HG03432 (cell line): ENCODE measurements around the gene AMER2.

Experiments
- ATAC-seq: cut with Tn5 transposase; IDR thresholded peaks from one replicate; pipeline ENCODE4 v1.9.1; 2021; ENCODE audit warnings: mild to moderate bottlenecking, moderate library complexity; ENCODE audit not compliant: unreplicated experiment

AMER2 gene, protein sequence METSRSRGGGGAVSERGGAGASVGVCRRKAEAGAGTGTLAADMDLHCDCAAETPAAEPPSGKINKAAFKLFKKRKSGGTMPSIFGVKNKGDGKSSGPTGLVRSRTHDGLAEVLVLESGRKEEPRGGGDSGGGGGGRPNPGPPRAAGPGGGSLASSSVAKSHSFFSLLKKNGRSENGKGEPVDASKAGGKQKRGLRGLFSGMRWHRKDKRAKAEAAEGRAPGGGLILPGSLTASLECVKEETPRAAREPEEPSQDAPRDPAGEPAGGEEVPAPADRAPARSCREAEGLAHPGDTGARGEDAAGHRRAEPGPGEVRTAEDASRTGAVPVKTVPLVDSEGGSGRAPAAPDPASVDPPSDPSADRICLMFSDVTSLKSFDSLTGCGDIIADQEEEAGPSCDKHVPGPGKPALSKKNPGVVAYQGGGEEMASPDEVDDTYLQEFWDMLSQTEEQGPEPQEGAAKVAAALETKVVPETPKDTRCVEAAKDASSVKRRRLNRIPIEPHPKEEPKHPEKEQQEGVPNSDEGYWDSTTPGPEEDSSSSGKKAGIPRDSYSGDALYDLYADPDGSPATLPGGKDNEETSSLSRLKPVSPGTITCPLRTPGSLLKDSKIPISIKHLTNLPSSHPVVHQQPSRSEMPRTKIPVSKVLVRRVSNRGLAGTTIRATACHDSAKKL

GRCh38 chr13:25171517-25172302, at the start of gene AMER2:
Gene AMER2, minus strand, starts transcription at chr13:25172288. Its CDS starts 669 bp downstream, at chr13:25171619.
- peak; percentile 53 for ATAC-seq

DNA sequence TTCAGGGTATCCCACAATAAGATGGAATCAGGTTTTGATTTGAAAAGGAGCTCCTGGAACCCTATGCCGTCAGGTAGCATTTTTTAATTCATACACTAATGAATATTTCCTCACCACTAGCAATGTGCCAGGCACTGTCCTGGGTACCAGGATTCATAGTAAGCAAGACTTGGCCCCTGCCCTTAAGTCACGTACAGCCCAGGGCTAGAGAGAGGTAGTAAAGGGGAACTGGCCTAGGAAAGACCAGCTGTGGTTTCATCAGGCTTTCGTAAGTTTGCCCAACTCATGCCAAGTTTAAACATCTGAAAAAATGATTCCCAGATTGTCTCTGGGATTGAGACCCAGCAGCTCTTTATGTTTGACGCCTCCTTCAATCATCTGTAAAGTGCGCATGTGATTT, 45.9 kb upstream of the AMER2 start:
- no peak for ATAC-seq

GRCh38 chr13:25217023-25217885, 45.2 kb upstream of the AMER2 start:
- no peak for ATAC-seq

DNA sequence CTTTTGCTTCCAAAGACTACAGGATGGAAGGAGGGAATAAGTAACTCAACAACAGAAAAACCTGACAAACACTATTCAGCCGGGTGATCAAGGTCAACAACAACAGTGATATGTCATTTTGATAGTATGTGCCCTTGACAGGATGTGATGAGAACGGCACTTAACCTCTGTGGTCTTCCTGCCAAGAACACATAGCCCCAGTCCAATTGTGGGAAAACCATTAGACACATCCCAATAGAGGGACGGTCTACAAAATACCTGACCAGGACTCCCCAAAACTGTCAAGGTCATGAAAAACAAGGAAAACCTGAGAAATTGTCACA, 43.1 kb upstream of the AMER2 start:
- ATAC-seq: no peak

DNA sequence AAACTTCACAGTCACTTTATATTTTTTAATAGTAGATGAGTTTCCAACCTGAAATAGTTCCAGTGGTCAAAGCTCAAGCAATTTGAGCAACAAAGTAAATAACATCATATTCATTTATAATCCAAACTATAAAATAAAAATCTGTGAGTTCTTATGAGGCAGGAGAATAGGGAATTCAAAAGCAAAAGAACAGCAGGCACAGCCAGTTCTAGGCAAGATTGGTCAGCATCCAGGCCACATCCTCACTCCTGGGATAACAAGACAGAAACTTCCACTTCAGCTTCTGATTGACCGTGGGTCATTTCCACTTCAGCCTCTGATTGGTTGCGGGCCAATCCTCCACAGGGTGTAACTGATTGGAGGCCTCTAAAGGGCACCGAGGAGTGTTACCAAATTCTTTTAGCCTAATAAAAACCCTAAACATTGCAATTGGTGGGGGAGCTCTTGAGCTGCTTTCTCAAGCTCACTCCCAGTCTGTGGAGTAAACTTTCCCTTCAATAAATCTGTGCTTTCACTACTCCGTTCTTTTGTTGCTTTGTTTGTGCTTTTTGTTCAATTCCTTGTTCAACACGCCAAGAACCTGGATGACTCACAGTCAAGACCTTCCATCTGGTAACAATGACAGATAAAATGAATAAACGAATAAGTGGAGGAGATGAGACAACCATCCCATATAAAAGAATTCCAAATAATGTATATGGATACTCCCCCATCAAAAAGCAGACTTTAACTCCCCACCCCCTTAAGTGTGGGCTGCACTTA, 42.6 kb upstream of the AMER2 start:
- no peak for ATAC-seq

DNA sequence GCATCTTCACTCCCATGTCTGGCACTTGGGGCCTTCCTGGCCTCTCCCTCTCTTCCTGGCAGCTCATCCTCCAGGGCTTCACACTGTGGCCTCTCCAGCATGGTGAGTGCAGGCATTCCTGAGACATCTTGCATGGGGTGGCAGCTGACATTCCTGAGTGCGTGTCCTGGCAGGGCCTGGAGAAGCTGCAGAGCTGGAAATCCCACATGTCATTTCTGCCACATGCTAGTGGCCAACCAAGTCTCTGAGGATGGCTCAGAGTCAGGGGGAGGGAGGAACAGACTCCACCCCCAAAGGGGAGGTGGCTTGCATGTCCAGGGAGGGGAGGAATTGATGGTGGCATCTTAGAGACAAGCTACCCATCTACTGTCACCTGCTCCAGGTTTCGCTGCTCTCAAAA, 41.6 kb upstream of the AMER2 start:
- ATAC-seq: no peak

DNA sequence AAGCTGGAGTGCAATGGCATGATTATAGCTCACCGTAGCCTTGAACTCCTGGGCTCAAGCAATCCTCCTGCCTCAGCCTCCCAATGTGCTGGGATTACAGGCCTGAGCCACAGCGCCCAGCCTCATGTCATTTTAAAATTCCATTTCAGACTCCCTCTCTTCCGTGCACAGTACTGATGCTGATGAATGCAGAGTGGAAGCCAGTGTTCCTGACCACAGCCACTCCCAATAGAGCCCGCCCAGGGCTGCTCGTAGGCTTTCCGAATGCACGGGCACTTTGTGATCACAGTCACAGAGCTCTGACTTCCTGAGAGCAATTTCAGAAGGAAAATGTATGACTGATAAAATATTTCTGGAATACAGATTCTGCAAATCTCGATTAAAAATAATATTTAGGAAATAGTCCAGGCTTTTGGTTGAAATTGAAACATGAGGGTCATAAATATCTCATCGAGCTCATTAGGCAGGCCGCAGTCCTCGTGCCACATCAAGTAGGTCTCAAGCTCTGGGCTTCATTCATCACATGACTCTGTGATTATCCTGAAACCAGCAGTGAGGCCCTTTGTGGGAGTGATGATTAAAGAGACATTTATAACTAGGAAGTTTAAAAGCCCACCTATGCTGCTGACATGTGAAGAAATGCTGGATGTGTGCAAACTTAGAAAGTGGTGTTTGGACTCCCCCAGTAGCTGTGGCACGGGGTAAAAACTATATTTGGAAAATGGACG, 38.9 kb upstream of the AMER2 start:
- ATAC-seq: no peak

GRCh38 chr13:25207291-25207810, 35.3 kb upstream of the AMER2 start:
- no peak for ATAC-seq

- no peak for ATAC-seq
Observed at GRCh38 chr13:25204863-25205262, 32.8 kb upstream of the AMER2 start.

DNA sequence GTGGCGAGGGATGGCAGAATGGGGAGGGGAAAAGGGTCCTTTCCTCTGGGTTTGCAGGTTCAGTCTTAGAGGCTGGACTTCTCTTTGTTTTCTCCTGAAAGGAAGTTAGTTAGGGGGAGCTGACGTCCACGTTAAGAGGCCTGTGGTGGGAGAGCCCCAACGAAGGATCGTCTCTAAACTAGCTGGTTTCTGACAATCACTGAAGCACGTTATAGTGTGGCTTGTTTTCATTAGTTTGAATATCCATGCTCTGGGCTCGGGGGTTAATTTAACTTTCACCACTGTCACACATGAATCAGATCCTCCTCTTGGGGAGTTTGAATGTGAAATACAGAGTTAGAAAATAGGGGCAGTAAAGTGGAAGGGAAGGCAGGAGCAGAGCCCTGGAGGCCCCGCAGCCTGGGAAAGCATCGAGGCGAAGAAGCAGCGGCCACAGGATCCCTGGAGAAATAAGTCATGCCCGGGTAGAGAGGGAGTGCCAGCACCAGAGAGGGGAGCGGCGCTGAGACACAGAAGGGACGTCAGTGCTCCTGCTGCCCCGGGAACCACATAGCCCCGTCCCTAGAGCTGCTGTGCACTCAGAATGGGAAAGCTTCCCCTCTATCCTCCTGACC, 31.1 kb upstream of the AMER2 start:
- ATAC-seq: no peak

- no peak for ATAC-seq
Observed at GRCh38 chr13:25200783-25201182, 28.7 kb upstream of the AMER2 start.

- no peak for ATAC-seq
Observed at GRCh38 chr13:25198647-25199046, 26.6 kb upstream of the AMER2 start.

GRCh38 chr13:25196971-25197370, 24.9 kb upstream of the AMER2 start:
- ATAC-seq: no peak

GRCh38 chr13:25192936-25193335, 20.8 kb upstream of the AMER2 start:
- no peak for ATAC-seq

DNA sequence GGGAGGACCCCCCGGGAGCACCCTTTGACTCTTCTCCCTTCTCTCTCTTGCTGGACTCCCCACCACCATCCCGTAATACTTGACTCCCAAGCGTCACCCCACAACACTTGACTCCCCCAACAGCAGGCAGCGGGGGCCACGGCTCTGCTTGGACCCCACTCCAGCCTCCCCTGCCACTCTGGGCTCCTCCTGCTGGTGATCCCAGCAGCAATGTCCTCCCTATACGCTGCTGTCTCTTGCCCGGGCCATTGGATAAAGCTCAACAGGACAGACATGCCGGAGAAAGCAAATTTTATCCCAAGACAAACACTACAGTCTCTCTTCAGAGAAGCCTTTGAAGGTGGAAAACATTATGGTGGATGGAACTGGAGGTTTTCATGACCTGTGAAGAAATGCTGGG, 20.4 kb upstream of the AMER2 start:
- ATAC-seq: no peak

DNA sequence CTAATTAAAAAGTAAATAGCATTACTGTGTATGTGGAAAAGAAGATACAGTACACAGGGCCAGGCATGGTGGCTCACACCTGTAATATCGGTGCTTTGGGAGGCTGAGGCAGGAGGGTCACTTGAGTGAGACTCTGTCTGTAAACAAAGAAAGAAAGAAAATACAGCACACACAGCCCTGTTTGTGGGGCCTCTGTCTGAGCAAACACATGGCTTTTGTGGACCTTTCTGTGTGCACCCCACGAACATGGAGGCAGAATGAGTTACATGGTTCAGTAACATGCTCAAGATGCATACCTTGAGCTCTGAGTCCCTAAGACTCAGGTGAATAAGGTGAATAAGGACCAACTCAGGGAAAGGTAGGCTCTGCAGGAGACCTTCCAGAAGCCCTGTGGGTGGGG, 20.0 kb upstream of the AMER2 start:
- no peak for ATAC-seq

GRCh38 chr13:25190771-25191170, 18.7 kb upstream of the AMER2 start:
- ATAC-seq: no peak

DNA sequence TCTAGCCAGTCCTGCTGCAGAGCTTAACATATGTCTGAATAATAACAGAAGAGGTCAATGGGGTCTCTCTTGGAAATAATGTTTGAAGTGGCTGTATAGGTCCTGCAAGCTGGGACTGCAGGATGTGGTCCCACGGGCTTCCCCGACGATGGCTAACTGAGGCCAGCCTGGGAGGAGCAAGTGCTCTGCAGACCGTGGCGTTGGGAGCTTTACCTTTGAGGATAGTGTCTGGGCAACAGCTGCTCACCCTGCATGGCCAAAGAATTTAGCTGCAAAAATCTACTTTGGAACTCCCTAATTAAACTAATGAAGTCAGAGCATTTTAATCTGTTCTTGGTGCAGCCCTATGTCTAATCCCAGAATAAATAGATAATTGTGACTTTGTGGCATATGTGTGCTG, 18.2 kb upstream of the AMER2 start:
- no peak for ATAC-seq

DNA sequence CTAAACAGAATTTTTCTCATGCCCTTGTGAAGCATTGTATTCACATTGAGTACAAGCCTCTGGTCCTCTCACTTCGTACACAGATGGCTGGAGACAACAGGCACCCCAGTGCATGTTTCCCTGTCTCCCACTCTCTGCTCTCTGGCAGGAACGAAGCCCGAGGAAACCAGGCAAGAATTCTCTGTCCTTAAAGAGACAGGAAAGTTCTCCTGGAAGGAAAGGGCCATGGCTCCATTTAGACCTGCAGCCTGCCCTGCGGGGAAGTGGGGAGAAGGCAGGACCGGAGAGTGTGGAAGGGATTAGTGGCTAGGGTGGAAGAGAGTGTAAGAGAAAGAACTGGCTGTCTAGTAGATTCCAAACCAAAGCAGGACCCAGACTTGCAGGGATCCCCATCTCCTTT, 15.5 kb upstream of the AMER2 start:
- no peak for ATAC-seq
